Left cardiac atrium (tissue), 4 donors: ENCODE results near the gene SIX2. TPM values are rescaled to one million over a fixed set of nuclear protein-coding genes. Genes with fewer than 3 reads are reported as not detected.

ENCODE experiments used
- ATAC-seq, 2 donors: fragments of 200-7000 bp; cut with Tn5 transposase; one replicate each; pipeline ENCODE4 v1.9.1; 2020; ENCODE audit warnings: mild to moderate bottlenecking in 2 of 2, moderate library complexity in 2 of 2
- DNase-seq: peaks from one replicate; pipeline ENCODE4 v3.0.0-alpha.2; 2020
- intact Hi-C, 2 donors: fragments of 100-400 bp; cut with DNase I; formaldehyde crosslinking; loops; one replicate each; pipeline versions ENCODE4 v1.14.1 to v1.15.1; 2022 to 2023
- total RNA-seq, 2 donors: library from RNA; stranded (reverse); fragmentation: NEBNext Ultra II Directional; extraction: Animal tissue kit (Norgen Biotek cat#: 25700); gene quantifications; one replicate each; pipeline ENCODE4 v1.2.1, GENCODE V29; 2021
- donor health status: DM: no; HTN: yes; CAD: no.
- donor health status: DM: no; HTN: yes; CAD: no; lungs with severe emphysema.
- donor health status: DM: yes; HTN: yes; CAD: no.
- donor health status: Dilated cardiomyopathy.

SIX2 gene
- total RNA-seq, 2 donors from 2014 or later, result 1.0 to 1.3 TPM

DNA sequence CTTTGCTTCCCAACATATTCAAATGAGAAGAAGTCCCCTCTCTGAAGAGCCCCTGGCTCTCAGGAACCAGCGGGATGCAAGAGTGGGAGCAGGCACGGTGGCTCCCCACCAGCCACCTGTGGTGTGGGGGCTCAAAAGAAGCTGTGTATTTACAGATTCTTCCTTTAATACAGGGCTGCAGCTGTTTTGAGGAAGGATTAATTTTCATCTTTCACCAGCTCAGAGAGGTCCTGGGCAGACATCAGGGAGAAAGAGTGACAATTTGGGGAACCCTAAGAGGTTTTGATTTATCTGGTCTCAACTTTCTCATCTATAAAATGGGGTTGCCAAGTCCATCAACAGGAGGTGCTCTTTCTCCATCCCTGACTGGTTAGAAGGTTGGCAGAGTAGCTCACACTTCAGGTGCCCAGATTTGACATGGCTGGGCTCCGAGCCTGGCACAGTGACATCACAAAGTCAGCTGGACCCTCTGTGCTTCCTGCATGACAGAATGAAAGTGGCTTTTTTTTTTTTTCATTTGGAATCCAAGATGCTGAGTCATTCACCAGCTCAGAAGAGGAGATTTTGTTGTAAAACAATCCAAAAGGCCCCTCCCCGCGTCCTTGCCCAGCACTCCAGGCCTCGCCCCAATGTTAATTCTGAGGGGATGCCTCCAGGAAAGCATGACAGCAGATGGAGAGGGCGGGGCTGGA lies 15.5 kb upstream of the SIX2 start:
- intact Hi-C loops, result no loop called here
- ATAC-seq, result peak; percentile 53 to 69
- DNase-seq, result peak; percentile 54

DNA sequence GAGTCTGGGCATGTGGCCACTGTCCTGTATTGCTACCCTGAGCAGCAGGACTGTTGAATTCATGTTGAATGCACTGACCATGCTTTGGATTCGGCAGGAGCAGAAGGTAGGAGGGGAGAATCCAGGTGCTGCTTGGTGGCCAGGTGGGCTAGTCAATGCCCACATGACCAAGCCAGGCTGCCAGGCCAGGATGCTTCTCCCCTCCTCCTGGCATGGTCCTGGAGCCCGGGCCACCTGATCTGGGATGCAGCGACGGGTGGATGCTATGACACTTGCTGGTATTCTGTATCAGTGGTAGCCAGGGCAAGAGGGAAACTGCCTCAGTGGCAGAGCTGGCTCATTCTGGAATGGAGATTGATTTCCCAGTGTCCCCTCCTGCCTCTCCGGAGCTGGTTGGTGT lies 14.8 kb upstream of the SIX2 start:
- DNase-seq, result no peak
- ATAC-seq, result no peak
- intact Hi-C loops, result no loop called here

DNA sequence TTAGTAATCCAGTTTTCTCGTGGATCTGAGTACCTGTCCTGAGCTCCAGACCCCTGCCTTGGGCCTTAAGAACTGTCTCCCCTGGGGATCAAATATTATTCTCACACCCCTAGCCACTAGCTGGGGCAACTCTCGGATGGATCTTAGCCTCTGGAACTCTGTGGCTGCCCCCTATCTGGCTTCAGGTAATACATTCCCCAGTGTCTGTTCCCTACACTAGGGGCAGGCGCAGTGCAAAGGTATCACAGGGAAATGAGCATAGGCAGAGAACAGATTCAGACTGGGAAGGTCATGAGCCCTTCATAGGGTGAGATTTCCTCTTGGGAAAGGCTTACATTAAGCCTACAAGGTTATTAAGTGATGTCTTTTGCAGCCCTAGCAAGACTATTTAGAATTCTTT lies 11.2 kb upstream of the SIX2 start:
- DNase-seq (no peak), ATAC-seq (no peak)
- intact Hi-C loops, result no loop called here

DNA sequence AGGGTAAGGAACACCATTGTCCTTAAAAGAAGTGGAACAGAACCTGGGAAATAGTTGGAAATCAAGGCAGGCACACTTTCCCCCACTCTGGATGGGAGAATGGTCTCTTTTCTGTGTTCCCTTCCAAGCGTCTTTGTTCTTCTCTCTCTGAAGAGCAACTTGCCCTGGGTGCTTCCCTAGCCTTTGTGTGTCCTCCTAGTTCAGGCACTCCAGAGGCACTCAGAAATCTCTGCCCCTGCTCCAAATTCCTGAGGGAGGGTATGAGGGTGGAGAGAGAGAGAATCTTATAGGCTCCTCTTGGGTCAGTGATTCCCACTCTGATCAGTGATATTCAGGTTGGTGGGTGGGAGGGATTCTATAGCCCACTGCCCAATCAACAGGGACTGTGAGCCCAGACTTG lies 8.8 kb upstream of the SIX2 start:
- intact Hi-C loops, result no loop called here
- no peak for ATAC-seq
- no peak for DNase-seq

DNA sequence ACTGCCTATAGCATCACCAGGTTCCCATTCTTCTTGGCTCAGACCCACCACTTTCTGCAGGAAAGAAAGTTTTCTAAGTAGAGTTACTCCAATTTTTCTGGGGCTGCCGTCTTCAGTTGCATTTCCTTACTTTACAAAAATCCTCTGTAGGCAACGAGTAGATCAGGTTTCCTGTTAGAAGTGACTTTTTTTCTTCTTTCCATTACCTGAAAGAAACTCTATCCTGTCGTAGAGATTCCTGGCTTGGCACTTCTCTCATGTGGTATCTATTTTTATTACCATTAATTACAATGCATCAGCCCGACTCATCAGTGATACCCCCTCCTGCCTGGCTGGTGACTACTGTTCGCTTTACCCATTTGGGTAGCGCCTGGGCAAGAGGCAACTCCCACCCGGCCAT lies 5.6 kb upstream of the SIX2 start:
- no peak for ATAC-seq
- intact Hi-C loops, result no loop called here
- DNase-seq, result no peak

DNA sequence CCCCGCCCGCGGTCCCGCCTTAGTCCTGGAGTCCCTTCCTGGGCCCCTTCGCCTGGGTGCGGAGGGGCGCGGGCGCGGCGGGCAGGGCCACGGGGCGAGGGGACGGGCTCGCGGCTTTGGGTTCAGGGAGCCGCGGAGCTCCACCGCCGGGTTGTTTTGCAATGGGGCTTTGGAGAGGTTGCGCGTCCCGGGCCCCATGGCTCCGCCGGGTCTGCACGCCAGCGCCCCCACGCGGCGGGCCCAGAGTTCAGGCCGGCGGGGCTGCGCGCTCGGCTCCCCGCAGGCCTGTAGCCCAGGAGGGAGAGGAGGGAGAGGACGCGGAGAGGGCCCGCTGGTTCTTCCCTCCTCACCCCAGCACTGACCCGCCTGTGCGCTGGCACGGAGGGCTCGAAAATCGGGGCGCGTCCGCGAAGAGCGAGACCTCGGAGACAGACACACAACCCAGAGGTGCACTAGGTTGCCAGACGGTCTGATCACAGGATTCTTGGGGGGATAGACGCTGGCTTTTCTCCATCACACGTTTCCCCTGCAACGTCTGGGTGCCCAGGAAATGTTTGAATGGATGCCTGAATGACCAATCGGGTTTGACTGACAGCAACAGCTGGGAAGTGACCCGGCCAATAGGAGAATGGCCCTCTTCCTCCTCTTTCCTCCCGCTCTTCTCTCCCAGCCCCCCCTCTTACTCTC lies 4.9 kb upstream of the SIX2 start:
- ATAC-seq, result peak; percentile 43 to 54
- DNase-seq, result peak; percentile 69
- intact Hi-C loops, result no loop called here

DNA sequence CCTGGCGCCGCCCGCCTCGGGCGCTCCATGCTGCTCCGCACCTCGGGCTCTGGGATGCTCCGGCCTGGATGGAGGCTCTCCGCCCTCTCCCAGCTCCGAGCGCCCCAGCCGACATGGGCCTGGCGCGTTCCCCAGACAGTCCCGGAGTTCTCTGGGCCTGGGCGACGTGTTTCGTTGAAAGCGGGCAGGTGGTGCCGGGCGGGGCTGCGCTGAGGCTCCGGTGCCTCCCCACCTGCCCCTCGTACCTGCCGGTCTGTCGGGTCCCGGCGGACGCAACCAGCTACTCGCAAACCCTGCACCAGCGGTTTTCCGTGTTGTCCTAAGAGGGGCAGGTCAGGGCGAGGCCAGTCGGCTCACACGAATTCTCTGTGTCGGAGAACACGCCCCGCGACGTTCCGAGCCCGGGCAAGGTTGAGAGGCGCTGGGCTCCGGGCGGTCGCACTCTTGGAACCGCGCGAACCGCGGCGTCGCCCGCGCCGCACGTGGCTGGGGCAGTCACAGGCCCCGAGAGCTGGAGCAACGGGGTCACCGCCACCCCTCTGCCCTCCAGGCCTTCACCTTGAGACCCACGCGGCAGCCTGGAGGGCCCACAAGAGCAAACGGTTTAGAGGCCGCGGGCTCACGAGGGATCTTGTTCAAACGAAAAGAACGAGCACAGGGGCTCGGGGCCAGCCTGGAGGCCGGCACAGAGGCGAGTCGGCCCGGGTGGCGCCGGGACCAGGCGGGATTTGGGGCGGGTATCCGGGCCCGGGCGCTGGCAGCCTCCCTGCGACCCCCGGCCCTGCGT lies 4.2 kb upstream of the SIX2 start:
- DNase-seq (no peak), ATAC-seq (no peak)
- intact Hi-C loops, result no loop called here

DNA sequence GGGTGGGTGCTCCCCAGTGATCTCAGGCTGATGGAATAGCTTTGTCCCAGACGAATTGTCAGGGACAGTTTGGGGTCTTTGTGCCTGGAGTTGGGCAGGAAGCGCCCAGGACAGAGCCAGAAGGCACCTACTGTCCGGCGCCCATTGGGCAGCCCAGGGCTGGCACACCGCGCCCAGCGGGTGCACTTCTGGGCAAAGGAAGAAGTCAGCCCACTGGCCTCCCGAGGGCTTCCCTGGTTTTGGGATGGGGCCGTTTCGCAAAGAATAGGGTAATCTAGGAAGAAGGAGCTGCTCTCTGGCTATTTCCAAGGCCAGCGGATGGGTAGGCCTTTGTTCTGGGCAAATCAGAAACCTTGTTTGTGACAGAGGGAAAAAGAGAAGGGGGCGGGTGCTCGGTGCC lies 3.5 kb upstream of the SIX2 start:
- intact Hi-C loops, result no loop called here
- ATAC-seq (no peak), DNase-seq (no peak)

DNA sequence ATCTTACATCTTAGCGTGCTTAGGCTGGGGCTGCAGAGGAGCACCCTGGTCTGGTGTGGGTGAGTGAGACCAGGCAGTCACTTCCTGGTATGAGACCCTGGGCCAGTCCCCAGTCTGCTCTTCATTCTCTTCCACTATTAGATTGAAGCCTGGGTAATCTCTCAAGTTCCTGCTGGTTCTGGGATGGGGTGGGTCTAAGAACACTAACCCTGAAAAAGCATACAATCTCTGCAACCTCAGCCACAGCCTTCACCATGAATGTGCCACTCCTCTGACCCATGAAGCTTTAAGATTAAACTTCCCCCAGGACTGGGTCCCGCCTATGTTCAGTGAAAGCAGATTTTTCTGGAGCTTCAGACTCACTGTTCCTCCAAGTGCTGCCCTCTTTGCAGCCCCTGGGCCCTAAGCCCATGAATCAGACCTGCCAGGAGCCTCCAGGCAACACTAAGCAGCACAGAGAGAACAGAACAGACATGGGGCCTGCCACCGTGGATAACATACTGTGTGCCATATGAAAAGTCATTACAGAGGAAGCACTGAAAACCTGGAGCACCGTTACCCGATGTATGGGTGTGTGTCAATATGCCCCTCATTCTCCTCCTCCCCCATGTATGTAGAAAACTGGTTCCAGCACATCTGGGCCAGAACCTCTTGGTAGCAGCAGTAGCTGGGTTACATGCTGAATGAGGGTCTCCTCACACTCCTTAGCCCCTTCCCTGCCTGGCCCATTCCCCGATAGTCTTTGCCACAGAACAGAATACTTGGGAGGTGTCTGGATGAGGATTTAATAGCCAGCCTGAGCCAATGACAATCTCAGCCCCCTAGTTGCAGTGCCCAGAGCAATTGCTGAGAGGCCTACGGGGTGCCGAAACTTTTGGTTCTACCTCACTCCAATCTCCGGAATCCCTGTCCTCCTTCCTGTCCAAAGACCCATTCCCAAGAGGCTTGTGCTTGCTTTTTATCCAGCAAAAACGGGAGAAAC lies 2.7 kb upstream of the SIX2 start:
- no peak for ATAC-seq
- intact Hi-C loops, result no loop called here

DNA sequence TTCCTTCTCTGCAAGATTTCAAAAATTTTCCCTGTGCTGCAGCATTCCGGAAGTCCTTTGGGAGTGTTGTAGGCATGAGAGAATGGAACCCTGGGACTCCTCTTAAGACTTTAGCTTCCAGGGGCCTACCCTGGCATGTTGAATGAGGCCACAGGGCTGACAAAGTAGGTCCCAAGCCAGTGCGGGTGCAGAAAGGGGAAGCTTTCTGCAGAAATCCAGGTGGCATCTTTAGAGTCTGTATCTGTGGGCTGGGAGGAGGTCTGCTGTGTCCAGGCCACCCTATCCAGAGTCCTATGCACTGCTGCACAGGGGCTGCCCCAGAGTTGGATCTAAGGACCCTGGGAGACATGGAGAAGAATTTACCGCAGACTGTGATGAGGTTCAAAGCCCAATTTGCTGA lies 1.9 kb upstream of the SIX2 start:
- intact Hi-C loops, result no loop called here
- DNase-seq, result no peak

More for the DNA sequence above, 2.7 kb upstream of the SIX2 start:
- DNase-seq, result no peak

DNA sequence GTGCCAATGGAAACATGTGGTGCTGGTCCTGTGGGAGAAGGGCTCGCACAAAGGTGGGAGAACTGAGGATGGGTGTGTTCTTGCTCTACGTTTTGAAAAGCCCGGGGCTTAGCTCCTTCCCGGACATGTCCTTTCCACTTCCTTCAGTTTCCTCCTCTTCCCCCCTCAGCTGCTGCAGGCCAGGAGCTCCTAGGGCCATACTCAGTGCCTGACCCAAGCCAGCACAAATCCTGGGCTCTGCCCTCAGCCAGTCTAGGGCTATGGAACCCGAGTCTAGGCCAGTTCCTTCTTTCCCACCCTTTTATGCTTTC lies 1.4 kb upstream of the SIX2 start:
- intact Hi-C loops, result no loop called here
- no peak for DNase-seq
- ATAC-seq, result no peak

More for the DNA sequence above, 1.9 kb upstream of the SIX2 start:
- no peak for ATAC-seq

DNA sequence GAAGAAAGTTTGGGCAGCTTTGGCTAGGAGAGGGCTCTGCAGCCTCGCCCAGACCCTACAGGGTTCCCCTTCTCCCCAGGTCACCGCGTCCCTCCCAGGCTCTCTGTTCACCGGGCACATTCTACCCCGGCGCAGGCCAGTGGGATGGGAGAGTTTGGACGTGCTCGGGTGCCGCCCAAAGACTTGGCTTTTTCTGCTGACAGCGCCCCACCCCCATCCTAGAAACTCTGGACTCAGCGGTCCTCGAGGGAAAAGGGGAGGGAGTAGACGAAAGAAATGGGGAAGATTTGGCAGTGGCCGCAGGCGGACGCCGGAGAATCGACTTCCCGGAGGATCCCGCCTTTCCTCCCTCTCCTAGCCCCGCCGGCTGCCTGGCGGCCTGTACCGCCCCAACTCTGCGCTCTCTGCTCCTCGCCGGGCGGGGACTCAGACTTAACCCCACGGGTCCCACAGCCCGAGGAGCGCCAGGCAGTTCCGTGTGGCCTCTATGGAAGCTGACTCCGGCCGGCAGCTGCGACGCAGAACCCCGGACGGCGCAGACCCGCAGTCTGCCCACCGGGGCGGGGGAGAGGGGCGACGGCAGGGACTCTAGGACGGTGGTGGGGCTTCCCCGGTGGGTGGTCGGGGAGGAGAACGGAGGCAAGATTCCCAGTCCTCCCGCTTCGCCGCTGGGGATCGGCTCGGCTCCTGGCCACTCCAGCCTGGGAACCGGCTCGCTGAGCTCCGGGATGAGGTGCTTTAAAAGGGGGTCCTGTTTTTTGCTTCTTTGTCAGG lies 863 bp upstream of the SIX2 start:
- peak; percentile 69 to 71 for ATAC-seq
- DNase-seq, result peak; percentile 85
- intact Hi-C loops, result no loop called here

DNA sequence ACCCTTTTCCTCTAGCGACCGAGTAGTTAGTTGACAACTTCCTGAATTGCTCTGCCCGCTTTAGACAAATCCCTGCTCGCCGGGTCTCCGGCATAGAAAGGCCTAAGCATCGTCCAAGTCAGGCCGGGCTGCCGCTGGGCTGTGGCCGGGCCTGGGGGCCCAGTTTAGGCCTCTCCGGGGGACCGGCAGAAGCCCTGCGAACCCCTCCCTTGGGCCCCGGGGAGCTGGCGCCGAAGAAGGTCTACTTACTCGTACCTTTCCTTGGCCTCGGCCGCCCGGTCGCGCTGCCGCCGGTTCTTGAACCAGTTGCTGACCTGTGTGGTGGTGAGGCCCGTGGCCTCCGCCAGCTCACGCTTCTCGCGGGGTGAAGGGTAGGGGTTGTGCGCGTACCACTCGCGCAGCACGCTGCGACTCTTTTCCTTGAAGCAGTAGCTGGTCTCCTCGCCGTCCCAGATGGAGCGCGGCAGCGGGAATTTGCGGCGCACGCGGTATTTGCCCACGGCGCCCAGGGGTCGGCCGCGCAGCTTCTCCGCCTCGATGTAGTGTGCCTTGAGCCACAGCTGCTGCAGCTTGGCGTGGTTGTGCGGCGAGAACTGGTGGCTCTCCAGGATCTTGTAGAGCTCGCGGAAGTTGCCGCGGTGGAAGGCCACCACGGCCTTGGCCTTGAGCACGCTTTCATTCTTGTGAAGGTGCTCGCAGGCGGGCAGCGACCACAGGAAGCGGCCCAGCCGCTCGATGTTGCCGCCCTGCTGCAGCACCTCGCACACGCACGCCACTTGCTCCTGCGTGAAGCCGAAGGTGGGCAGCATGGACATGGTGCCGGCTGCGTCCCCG lies 739 bp downstream of the SIX2 start:
- no peak for DNase-seq
- intact Hi-C loops, result no loop called here
- no peak for ATAC-seq

DNA sequence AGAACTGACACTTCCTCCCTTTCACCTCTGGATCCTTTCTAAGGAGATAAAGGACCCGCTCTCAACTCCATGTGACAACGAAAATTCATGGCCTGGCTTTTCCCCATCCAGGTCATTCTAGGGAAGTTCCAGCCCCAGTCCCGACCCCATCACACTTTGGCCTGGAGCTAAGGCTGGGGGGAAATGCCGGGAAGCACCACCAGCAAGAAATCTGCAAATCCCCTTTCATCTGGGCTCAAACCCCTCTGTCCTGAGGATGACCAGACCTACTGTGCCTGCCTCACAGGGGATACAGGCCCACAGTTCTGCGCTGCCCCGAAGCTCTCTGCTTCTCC lies 1.3 kb downstream of the SIX2 start:
- DNase-seq (no peak), ATAC-seq (no peak)
- intact Hi-C loops, result no loop called here

DNA sequence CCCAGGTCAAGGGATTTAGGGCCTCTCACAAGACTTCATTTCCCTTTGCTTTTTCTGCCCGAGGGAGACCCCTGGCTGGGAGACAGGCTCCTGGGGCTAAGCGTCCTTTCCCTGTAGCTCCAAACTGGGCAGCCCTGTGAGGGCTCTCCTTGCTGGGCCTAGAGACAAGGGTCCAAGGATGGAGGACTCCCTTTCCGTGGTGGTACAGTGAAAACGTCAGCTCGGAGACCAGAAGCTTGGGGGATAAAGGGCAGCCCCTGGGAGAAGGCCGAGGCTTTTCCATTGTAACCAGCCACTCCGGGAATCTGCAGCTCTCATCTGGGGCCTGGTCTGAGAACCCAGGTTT lies 2.3 kb downstream of the SIX2 start:
- no peak for ATAC-seq
- intact Hi-C loops, result no loop called here
- DNase-seq, result no peak

DNA sequence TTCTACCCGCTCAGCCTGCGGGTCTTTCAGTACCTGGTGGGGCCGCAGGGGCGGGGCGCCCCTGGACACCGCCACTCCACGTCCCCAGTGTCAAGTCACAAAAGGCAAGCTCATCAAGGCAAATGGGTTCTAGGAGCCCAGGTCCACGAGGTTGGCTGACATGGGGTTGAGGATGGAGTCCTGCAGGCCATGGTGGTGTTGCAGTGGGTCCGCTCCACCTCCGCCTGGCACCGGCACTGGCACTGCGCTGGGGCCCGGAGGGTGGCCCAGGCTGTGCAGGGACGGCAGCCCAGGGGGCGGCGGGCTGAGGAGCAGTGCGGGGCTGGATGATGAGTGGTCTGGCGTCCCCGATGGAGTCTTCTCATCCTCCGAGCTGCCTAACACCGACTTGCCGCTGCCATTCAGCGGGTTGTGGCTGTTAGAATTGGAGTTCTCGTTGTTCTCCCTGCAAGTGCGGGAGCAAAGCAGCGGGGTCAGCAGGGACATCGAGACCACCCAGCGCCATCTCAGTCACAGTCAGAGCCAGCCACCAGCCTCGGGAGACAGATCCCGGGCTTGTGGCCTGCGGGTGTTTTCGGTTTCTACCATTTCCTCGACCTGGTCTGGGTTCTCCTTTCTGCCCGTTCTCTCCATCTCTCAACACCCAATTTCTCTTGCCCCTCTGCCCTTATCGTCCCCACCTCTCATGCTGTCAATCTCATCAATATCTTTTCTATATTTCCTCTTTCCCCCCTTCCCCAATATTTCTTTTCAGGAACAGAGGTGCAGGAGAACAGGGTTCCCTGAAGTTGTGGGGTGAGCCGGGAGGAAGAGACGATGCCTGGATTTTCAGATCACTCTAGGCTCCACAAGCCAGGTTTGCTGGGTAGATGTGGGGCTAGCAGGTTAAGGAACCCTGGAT lies 3.0 kb downstream of the SIX2 start:
- DNase-seq (no peak), ATAC-seq (no peak)
- intact Hi-C loops, result no loop called here
